WI38 (cell line): ENCODE measurements around the gene TRIM44.

ENCODE experiments used
- H3K4me3 ChIP-seq: 2 replicates; pipeline ENCODE4 v1.5.1; 2011; ENCODE audit warnings: low read depth, mild to moderate bottlenecking, control low read depth, low read length
- CTCF ChIP-seq: IDR thresholded peaks from 2 replicates; pipeline ENCODE4 v1.5.1; 2012; ENCODE audit warnings: low read depth, mild to moderate bottlenecking, control low read depth, low read length

The TRIM44 gene

GRCh38 chr11:35682230-35683173 lies 19.9 kb downstream of the TRIM44 start:
- no peak overlapping the region for H3K4me3 ChIP-seq
- TF ChIP-seq CTCF = no peak

- TF ChIP-seq CTCF = no peak
- no peak overlapping the region for H3K4me3 ChIP-seq
These were observed 21.3 kb downstream of the TRIM44 start for GRCh38 chr11:35683728-35684339.

- TF ChIP-seq CTCF = no peak
- H3K4me3 ChIP-seq = no peak overlapping the region
These were observed 25.4 kb downstream of the TRIM44 start for GRCh38 chr11:35688023-35688422.

GRCh38 chr11:35689081-35689996 lies 26.8 kb downstream of the TRIM44 start:
- no peak for TF ChIP-seq CTCF

GRCh38 chr11:35702126-35702525 lies 39.6 kb downstream of the TRIM44 start:
- H3K4me3 ChIP-seq = no peak overlapping the region
- TF ChIP-seq CTCF = no peak

More at GRCh38 chr11:35689081-35689996, 26.8 kb downstream of the TRIM44 start:
- H3K4me3 ChIP-seq = no peak overlapping the region

- no peak for TF ChIP-seq CTCF
- H3K4me3 ChIP-seq = no peak overlapping the region
These were observed 46.8 kb downstream of the TRIM44 start for GRCh38 chr11:35709376-35709775.
